Naive thymus-derived CD8-positive, alpha-beta T cell (primary cell): ENCODE results near the gene ISYNA1. TPM values are rescaled to one million over a fixed set of nuclear protein-coding genes. Genes with fewer than 3 reads are reported as not detected.

ENCODE experiments used
- microRNA-seq: library from miRNA; unstranded; fragments of <30 nt; microRNA quantifications from one replicate; pipeline ENCODE4 v1.2.0, GENCODE V29; 2022; ENCODE audit warnings: borderline microRNAs expressed
- polyA plus RNA-seq, 3 donors: library from polyadenylated mRNA; unstranded; fragments of 300-500 nt; fragmentation: Illumina TruSeq; gene quantifications; one replicate each; pipeline ENCODE4 v1.2.3, GENCODE V29; 2021
- total RNA-seq, 8 experiments: library from RNA in 2 of 8; stranded (reverse) in 2 of 8; gene quantifications; one replicate each; pipeline ENCODE4 v1.2.3 and lab custom pipeline; 2021 to 2026

Gene ISYNA1
- total and polyA plus RNA-seq, 5 experiments from 2014 or later: 28.3 to 63.7 (median 53.2) TPM

Small RNAs within 50 kb of the gene (microRNA-seq; reads per million reads assigned to microRNA genes)
- gene MIR3189: not detected

Other genes starting within 250 kb of the ISYNA1 start
- gene MPV17L2, start 244.9 kb downstream of the ISYNA1 start, total RNA-seq: 1 to 10 TPM; 5.8 to 7.0 TPM
- gene MPV17L2, start 244.9 kb downstream of the ISYNA1 start, polyA plus RNA-seq: 10 to 100 TPM in 1 of 3 donors, 1 to 10 TPM in 2; 5.1 to 12.2 (median 9.4) TPM
- gene RAB3A, start 234.1 kb downstream of the ISYNA1 start, total RNA-seq: 1 to 10 TPM; 2.9 to 3.8 TPM
- 1 to 10 TPM; 1.3 to 2.3 (median 1.8) TPM for gene RAB3A, start 234.1 kb downstream of the ISYNA1 start, polyA plus RNA-seq
- gene PDE4C, start 211.7 kb downstream of the ISYNA1 start, total RNA-seq: not detected
- gene PDE4C, start 211.7 kb downstream of the ISYNA1 start, polyA plus RNA-seq: not detected
- gene IQCN, start 163.7 kb downstream of the ISYNA1 start, total RNA-seq: 1 to 10 TPM; 7.4 to 8.4 TPM
- gene IQCN, start 163.7 kb downstream of the ISYNA1 start, polyA plus RNA-seq: under 1 TPM in 2 of 3 donors, not detected in 1; 0.06 to 0.15 TPM
- gene JUND, start 156.5 kb downstream of the ISYNA1 start, total RNA-seq: 100 to 1,000 TPM; 181 to 189 TPM
- 100 to 1,000 TPM in 1 of 3 donors, 10 to 100 TPM in 2; 43.3 to 169 (median 69.1) TPM for gene JUND, start 156.5 kb downstream of the ISYNA1 start, polyA plus RNA-seq
- gene LSM4, start 115.1 kb downstream of the ISYNA1 start, total RNA-seq: 10 to 100 TPM; 82.1 to 84.0 TPM
- 100 to 1,000 TPM; 162 to 198 (median 181) TPM for gene LSM4, start 115.1 kb downstream of the ISYNA1 start, polyA plus RNA-seq
- 10 to 100 TPM; 55.9 to 61.0 TPM for gene PGPEP1, start 97.5 kb downstream of the ISYNA1 start, total RNA-seq
- gene PGPEP1, start 97.5 kb downstream of the ISYNA1 start, polyA plus RNA-seq: 10 to 100 TPM in 1 of 3 donors, 1 to 10 TPM in 2; 9.3 to 11.9 (median 9.7) TPM
- gene GDF15, start 52.0 kb downstream of the ISYNA1 start, total RNA-seq: not detected
- not detected for gene GDF15, start 52.0 kb downstream of the ISYNA1 start, polyA plus RNA-seq
- under 1 TPM; 0.16 to 0.39 TPM for gene LRRC25, start 40.5 kb downstream of the ISYNA1 start, total RNA-seq
- gene LRRC25, start 40.5 kb downstream of the ISYNA1 start, polyA plus RNA-seq: under 1 TPM in 2 of 3 donors, not detected in 1; 0.13 to 0.26 TPM
- gene SSBP4, start 18.7 kb downstream of the ISYNA1 start, total RNA-seq: 10 to 100 TPM; 41.3 to 45.4 TPM
- gene SSBP4, start 18.7 kb downstream of the ISYNA1 start, polyA plus RNA-seq: 10 to 100 TPM; 48.1 to 78.8 (median 61.1) TPM
- gene ELL, start 83.9 kb upstream of the ISYNA1 start, total RNA-seq: 10 to 100 TPM; 23.7 to 24.1 TPM
- gene ELL, start 83.9 kb upstream of the ISYNA1 start, polyA plus RNA-seq: 10 to 100 TPM in 1 of 3 donors, 1 to 10 TPM in 2; 7.6 to 11.0 (median 9.3) TPM
- 100 to 1,000 TPM; 235 to 236 TPM for gene FKBP8, start 105.4 kb upstream of the ISYNA1 start, total RNA-seq
- gene FKBP8, start 105.4 kb upstream of the ISYNA1 start, polyA plus RNA-seq: 100 to 1,000 TPM in 2 of 3 donors, 10 to 100 TPM in 1; 87.0 to 125 (median 106) TPM
- gene KXD1, start 119.7 kb upstream of the ISYNA1 start, total RNA-seq: 10 to 100 TPM; 96.2 to 97.9 TPM
- 10 to 100 TPM; 68.3 to 80.2 (median 79.4) TPM for gene KXD1, start 119.7 kb upstream of the ISYNA1 start, polyA plus RNA-seq
- 1,000 to 10,000 TPM; 1,986 to 2,036 TPM for gene UBA52, start 133.7 kb upstream of the ISYNA1 start, total RNA-seq
- 1,000 to 10,000 TPM; 1,743 to 2,077 (median 1,903) TPM for gene UBA52, start 133.7 kb upstream of the ISYNA1 start, polyA plus RNA-seq
- 100 to 1,000 TPM; 138 to 165 TPM for gene REX1BD, start 150.7 kb upstream of the ISYNA1 start, total RNA-seq
- gene REX1BD, start 150.7 kb upstream of the ISYNA1 start, polyA plus RNA-seq: 100 to 1,000 TPM; 165 to 196 (median 176) TPM
- gene CRLF1, start 168.7 kb upstream of the ISYNA1 start, total RNA-seq: not detected
- gene CRLF1, start 168.7 kb upstream of the ISYNA1 start, polyA plus RNA-seq: 1 to 10 TPM in 1 of 3 donors, under 1 TPM in 1, not detected in 1; 0.55 to 1.1 TPM
- not detected for gene TMEM59L, start 174.7 kb upstream of the ISYNA1 start, total RNA-seq
- gene TMEM59L, start 174.7 kb upstream of the ISYNA1 start, polyA plus RNA-seq: under 1 TPM in 2 of 3 donors, not detected in 1; 0.09 to 0.27 TPM
- gene KLHL26, start 198.9 kb upstream of the ISYNA1 start, total RNA-seq: 10 to 100 TPM; 12.1 to 13.9 TPM
- 1 to 10 TPM; 3.3 to 5.7 (median 5.3) TPM for gene KLHL26, start 198.9 kb upstream of the ISYNA1 start, polyA plus RNA-seq
- 10 to 100 TPM; 24.2 to 25.7 TPM for gene CRTC1, start 245.5 kb upstream of the ISYNA1 start, total RNA-seq
- 1 to 10 TPM; 1.2 to 2.0 (median 1.9) TPM for gene CRTC1, start 245.5 kb upstream of the ISYNA1 start, polyA plus RNA-seq